SK-N-SH treated with all-trans-retinoic acid at 6 μM for 48 hours (cell line): ENCODE results near the gene PPIC.

Experiments used
- ESRRG ChIP-seq: fragments of 250-450 bp; sonication (Bioruptor Pico); IDR thresholded peaks from 2 replicates; pipeline ENCODE4 v1.6.1; 2021; ENCODE audit warnings: mild to moderate bottlenecking
- ISL1 ChIP-seq: fragments of 250-450 bp; sonication (Bioruptor Pico); IDR thresholded peaks from 2 replicates; pipeline ENCODE4 v2.1.2; 2022; ENCODE audit warnings: mild to moderate bottlenecking, moderate library complexity
- PPARA ChIP-seq: fragments of 250-450 bp; sonication (Bioruptor Pico); IDR thresholded peaks from 2 replicates; pipeline ENCODE4 v1.5.0; 2020; ENCODE audit warnings: mild to moderate bottlenecking, borderline replicate concordance
- ZFP30 ChIP-seq: fragments of 450-650 bp; formaldehyde crosslinking; IDR thresholded peaks from 2 replicates; pipeline ENCODE4 v1.5.0; 2022; ENCODE audit warnings: mild to moderate bottlenecking, moderate library complexity
- TF ChIP-seq, protein P1 (sequence below): fragments of 250-450 bp; sonication (Bioruptor Pico); IDR thresholded peaks from 2 replicates; pipeline ENCODE4 v1.5.0; 2020; ENCODE audit warnings: mild to moderate bottlenecking, moderate library complexity
- TF ChIP-seq, protein P2 (sequence below): fragments of 250-450 bp; sonication (Bioruptor Pico); IDR thresholded peaks from 2 replicates; pipeline ENCODE4 v1.8.0; 2020; ENCODE audit warnings: mild to moderate bottlenecking, moderate library complexity, borderline replicate concordance

DNA sequence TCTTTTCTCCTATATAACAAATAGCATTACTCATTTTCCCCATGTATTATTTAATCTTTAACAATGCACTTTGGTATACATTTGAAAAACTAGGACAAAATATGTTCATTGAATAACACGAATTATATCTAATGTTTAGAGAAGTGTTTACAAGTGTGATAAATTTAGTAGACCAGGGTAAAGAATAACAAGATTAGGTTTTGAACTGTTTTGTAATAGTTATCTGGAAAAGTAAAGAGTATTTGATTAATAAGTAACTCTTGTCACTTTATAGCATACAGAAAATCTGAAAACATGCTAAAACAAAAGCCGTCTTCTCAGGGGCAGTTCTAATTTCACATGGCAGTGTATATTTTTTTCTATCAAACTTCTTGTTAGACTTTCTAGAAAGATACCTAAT, 58.5 kb downstream of the PPIC start:
- TF ChIP-seq, protein P1, sequence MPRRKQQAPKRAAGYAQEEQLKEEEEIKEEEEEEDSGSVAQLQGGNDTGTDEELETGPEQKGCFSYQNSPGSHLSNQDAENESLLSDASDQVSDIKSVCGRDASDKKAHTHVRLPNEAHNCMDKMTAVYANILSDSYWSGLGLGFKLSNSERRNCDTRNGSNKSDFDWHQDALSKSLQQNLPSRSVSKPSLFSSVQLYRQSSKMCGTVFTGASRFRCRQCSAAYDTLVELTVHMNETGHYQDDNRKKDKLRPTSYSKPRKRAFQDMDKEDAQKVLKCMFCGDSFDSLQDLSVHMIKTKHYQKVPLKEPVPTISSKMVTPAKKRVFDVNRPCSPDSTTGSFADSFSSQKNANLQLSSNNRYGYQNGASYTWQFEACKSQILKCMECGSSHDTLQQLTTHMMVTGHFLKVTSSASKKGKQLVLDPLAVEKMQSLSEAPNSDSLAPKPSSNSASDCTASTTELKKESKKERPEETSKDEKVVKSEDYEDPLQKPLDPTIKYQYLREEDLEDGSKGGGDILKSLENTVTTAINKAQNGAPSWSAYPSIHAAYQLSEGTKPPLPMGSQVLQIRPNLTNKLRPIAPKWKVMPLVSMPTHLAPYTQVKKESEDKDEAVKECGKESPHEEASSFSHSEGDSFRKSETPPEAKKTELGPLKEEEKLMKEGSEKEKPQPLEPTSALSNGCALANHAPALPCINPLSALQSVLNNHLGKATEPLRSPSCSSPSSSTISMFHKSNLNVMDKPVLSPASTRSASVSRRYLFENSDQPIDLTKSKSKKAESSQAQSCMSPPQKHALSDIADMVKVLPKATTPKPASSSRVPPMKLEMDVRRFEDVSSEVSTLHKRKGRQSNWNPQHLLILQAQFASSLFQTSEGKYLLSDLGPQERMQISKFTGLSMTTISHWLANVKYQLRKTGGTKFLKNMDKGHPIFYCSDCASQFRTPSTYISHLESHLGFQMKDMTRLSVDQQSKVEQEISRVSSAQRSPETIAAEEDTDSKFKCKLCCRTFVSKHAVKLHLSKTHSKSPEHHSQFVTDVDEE (CRISPR knock-in tag): no peak
- TF ChIP-seq, protein P2, sequence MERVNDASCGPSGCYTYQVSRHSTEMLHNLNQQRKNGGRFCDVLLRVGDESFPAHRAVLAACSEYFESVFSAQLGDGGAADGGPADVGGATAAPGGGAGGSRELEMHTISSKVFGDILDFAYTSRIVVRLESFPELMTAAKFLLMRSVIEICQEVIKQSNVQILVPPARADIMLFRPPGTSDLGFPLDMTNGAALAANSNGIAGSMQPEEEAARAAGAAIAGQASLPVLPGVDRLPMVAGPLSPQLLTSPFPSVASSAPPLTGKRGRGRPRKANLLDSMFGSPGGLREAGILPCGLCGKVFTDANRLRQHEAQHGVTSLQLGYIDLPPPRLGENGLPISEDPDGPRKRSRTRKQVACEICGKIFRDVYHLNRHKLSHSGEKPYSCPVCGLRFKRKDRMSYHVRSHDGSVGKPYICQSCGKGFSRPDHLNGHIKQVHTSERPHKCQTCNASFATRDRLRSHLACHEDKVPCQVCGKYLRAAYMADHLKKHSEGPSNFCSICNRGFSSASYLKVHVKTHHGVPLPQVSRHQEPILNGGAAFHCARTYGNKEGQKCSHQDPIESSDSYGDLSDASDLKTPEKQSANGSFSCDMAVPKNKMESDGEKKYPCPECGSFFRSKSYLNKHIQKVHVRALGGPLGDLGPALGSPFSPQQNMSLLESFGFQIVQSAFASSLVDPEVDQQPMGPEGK: no peak
- TF ChIP-seq ZFP30 (no peak), PPARA (CRISPR knock-in tag) (no peak), ESRRG (CRISPR knock-in tag) (no peak), ISL1 (CRISPR knock-in tag) (no peak)
